HG03575 (cell line): ENCODE results near the gene SSBP3.

Experiments used
- ATAC-seq: cut with Tn5 transposase; IDR thresholded peaks from one replicate; pipeline ENCODE4 v1.9.1; 2021; ENCODE audit not compliant: unreplicated experiment, insufficient number of reproducible peaks, low FRiP score; ENCODE audit errors: extremely low read depth

Gene SSBP3

GRCh38 chr1:54299037-54299436, 107.2 kb downstream of the SSBP3 start:
- ATAC-seq: no peak

GRCh38 chr1:54298284-54299033, 107.7 kb downstream of the SSBP3 start:
- ATAC-seq: no peak

- no peak for ATAC-seq
Observed at GRCh38 chr1:54297596-54298283, 108.5 kb downstream of the SSBP3 start.

- no peak for ATAC-seq
Observed at GRCh38 chr1:54296666-54297065, 109.5 kb downstream of the SSBP3 start.

- ATAC-seq: no peak
Observed at GRCh38 chr1:54294887-54295286, 111.3 kb downstream of the SSBP3 start.

- ATAC-seq: no peak
Observed at GRCh38 chr1:54292002-54292911, 113.9 kb downstream of the SSBP3 start.

- no peak for ATAC-seq
Observed at GRCh38 chr1:54291276-54292001, 114.8 kb downstream of the SSBP3 start.

GRCh38 chr1:54290506-54291184, 115.5 kb downstream of the SSBP3 start:
- ATAC-seq: no peak

- no peak for ATAC-seq
Observed at GRCh38 chr1:54289712-54290233, 116.4 kb downstream of the SSBP3 start.

- no peak for ATAC-seq
Observed at GRCh38 chr1:54287801-54288211, 118.4 kb downstream of the SSBP3 start.

GRCh38 chr1:54287176-54287650, 119.0 kb downstream of the SSBP3 start:
- no peak for ATAC-seq

GRCh38 chr1:54285815-54286345, 120.3 kb downstream of the SSBP3 start:
- ATAC-seq: no peak

GRCh38 chr1:54284781-54285529, 121.2 kb downstream of the SSBP3 start:
- no peak for ATAC-seq

GRCh38 chr1:54283635-54284385, 122.4 kb downstream of the SSBP3 start:
- ATAC-seq: no peak

GRCh38 chr1:54282101-54282847, 123.9 kb downstream of the SSBP3 start:
- no peak for ATAC-seq

- ATAC-seq: no peak
Observed at GRCh38 chr1:54280651-54281050, 125.5 kb downstream of the SSBP3 start.
